NCI-H446 treated with DMSO at 0.1 percent for 48 hours (cell line): ENCODE data around the gene NSMF.
"Not testable (repeated sequence)": the region's sequence is repeated elsewhere in the genome, so short reads cannot be mapped to it uniquely, and the experiment has no call there.

Experiments used
- DNase-seq: peaks from one replicate; lab custom pipeline; 2025; lab: John Stamatoyannopoulos, UW

The NSMF gene

DNA sequence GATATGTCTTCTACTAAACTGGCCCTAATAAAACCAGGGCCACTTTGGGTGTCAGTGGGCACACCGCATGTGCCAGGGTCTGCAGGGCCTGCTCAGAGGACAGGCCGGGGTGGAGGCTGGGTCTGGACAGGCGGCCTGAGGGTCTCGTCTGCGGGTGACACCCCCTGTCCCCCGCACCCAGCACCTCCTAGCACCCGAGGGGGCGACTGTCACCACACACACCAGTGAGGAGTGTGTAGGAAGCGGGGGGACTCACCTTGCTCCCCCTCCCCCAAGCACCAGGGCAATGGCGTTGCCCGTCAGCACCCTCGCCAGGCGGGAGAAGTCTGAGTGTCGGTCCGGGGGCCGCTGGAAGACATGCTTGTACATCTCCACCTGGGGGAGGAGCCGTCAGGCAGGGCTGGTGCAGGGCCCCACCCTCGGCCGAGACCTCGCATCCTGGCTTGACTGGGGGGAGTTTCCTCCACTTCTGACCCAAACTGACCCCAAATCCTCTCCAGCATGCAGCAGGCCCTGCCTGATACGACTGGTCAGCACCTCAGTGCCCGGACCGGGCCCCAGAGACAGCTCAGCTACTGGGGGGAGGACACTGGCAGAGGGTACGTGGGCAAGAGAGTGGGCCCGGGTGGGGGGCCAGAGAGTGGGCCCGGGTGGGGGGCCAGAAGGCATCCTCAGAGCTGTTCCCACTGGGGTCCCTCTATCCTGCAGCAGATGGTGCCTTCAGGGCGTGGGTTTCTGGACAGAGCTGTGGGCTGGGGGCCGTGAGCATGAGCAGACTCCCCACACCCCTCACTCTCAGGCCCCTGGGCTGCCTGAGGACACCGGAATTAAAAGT lies 18.9 kb upstream of the NSMF start:
- DNase-seq = no peak

DNA sequence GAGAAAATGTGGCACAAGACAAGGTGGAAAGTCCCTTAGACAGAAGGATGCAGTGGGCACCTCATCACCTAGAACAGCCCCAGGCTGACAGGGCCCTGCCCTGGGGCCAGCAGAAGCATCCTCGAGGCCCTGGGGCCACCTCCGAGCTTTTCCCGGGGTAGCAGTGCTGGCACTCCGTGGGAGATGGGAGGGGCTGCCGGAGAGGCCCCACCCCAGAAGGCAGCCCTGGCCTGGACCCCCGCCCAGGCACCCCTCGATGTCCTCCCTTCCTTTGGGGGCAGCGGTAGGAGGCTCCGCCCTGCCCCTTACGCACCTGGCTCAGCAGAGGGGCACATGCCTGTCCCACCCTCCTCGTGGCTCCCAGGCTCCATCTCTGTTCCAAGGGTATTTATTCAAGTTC lies 17.7 kb upstream of the NSMF start:
- no peak for DNase-seq

DNA sequence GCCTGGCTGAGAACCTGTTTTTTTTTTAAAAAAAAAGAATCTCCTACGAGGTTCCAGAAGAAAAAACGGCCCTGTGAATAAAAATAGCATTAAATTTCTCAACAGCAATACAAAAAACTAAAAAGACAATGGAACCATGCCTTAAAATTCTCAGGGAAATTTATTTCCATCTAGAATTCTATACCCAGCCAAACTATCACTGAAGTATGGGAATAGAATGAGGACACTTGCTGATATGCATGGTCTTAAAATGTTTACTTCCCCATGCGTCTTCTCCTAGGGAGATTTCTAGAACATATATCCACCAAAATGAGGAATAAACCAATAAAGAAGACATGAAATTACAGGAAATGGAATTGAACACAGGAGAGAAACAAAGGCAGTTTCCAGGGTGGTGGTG lies 16.5 kb upstream of the NSMF start:
- no peak for DNase-seq

DNA sequence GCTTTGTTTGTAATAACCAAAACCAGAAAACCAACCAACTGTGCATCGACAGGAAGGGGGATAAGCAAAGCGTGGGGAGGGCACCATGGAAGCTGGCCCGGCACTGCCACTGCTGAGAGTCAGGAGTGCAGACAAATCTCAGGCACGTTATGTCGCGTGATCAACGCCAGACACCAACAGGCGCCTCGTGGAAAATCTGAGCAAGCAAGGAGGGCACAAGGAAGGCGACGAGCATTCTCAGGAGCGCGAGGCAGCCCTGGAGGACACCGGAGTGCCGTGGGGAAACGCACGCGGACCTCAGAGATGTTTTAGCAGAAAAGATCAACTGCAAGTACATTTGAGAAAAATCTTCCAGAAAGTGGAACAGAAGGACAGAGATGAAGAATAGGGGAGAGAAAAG lies 15.1 kb upstream of the NSMF start:
- DNase-seq = no peak

DNA sequence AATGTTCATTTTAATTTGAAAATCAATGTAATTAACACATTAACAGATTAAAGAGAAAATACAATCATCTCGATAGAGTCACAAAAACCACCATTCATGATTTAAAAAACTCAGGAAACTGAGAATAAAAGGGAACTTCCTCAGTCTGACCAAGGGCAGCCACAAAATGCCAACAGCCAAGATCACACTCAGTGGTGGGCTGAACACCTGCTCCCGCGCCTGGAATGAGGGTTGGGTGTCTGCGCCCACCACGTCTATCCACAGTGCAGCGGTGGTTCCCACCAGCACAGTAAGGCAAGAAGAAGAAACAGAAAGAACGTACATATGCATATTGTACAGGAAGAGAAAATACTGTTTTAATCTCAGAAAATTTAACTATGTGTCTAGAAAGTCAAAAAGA lies 11.7 kb upstream of the NSMF start:
- DNase-seq = no peak

DNA sequence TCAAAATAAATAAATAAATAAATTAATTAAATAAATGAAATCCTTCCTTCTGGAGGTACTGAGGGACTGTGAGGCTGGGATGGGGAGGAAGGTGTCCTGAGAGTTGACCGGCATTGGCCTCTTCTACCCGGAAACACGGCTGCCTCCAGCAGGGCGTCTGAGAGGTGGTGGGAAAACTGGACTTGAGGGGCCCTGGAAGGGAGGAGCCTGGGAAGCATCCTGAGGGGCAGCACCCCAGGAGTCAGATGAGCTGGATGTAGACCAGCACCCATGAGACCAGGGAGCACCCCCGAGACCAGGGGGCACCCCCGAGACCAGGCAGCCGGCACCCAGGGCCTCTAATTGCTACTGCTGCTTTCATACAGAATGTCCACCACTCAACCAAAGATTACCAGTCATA lies 8.8 kb upstream of the NSMF start:
- DNase-seq = no peak

DNA sequence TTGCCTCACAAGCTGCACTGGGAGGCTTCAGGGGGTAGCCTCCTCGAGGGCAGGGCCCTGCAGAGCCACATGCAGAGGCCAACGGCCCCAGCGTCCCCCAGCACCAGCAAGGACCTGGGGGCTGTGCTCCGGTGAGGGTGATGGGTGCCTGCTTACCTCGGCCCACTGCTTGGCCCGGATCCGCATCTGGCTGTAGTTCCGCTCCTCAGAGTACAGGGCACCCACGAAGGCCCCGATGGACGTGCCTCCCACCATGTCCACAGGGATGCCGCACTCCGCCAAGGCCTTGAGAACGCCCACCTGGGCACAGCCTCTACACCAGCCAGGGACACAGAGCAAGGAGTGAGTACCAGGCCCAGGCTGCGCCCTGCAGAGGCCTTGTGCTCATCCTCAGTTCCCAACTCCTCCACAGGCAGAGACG lies 8.0 kb upstream of the NSMF start:
- no peak for DNase-seq

DNA sequence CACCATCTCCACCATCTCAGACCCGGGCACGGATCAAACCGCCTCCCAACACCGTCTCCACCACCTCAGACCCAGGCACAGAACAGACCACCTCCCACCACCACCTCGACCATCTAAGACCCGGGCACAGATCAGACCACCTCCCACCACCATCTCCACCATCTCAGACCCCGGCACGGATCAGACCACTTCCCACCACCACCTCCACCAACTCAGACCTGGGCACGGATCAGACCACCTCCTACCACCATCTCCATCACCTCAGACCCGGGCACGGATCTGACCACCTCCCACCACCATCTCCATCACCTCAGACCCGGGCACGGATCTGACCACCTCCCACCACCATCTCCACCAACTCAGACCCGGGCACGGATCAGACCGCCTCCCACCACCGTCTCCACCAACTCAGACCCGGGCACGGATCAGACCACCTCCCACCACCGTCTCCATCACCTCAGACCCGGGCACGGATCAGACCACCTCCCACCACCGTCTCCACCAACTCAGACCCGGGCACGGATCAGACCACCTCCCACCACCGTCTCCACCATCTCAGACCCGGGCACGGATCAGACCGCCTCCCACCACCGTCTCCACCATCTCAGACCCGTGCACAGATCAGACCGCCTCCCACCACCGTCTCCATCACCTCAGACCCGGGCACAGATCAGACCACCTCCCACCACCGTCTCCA lies 7.4 kb upstream of the NSMF start:
- DNase-seq = not testable (repeated sequence)

DNA sequence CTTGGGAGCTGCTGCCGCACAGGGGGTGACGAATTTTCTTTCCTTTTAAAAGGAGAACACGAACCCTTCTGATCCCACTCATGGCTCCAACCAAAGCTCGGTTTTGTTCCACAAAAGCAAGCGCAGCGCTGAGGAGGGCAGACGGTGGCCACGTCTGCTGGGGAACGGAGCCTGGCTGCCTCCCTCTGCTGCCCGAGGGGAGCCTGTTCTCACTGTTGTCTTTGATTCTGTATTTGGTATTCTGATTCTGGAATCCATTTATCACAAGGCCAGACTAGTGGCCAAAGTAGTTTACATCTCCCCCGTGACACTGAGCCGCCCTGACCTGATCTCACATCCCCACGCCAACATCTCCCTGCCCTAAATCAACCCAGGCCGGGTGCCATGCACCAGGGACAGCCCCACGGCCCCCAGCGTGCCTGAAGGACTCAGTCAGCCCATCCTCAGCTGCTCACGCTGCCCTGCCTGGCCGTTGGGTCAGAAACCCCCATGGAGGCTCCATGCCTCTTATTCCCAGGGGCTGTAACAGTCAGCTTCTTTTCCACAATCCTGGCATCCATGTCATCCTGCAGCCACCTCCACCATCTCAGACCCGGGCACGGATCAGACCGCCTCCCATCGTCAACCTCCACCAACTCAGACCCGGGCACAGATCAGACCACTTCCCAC lies 6.7 kb upstream of the NSMF start:
- DNase-seq = no peak

DNA sequence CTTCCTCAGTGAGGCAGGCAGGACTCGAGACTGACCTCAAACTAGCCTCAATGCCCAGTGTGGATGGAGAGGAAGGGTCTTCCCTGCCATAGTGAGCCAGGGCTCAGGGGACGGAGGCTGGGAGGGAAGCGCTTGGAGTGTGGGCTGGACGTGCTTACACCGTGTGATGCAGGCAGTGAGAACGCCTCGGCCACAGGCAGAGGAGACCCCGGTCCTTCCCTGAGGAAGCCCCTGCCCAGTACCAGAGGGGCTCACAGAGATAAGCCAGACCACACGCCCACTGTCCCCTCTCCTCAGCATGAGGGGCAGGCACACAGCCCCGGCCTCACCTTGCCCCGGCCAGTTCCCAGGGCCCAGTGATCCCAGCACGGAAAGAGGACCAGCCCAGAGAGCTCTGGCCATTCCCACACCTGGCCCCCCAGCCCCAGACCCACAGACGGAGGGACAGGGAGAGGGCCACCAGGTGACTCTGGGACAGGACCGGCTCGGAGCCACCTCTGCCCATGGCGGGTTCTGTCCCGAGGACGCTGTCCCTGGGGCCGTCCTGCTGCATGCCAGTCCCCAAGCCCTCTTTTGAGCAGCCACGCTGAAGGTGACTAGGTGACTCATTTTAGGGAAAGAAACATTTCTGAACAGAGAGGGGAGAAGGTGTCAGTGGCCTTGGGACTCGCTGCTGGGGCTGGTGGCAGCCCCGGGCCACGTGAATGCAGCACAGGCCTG lies 6.0 kb upstream of the NSMF start:
- no peak for DNase-seq

DNA sequence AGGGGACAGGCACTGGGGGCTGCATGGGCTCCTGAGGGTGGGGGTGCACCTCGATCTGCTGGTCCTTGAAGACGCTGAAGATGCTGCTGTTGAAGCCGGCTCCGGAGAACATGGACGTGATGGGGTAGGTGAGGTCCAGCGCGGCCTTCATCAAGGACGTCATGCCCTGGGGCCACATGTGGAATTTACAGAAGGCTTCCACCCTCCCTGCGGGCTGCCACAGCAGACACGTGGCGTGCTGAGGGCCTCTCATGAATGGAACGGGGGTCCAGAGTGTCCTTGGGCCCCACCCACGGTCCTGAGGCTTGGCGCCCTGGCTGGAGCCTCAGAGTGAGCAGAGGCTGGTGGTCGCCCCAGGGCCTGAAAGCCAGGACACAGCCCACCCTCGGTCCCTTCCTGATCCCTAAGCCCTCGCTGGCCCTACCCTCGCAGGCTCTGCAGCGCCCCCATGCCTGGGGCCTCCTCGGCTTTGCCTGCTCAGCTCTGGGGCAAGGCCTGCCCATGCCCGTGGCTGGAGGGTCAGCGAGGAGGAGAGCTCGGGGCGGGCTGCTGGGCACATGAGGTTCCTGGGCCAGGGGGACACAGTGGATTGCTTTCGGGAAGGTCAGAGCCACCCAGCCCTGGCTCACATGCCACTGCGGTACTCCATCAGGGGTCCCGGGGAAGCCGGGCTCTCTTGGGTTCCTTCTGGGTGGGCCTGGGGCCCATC lies 5.3 kb upstream of the NSMF start:
- DNase-seq = no peak

DNA sequence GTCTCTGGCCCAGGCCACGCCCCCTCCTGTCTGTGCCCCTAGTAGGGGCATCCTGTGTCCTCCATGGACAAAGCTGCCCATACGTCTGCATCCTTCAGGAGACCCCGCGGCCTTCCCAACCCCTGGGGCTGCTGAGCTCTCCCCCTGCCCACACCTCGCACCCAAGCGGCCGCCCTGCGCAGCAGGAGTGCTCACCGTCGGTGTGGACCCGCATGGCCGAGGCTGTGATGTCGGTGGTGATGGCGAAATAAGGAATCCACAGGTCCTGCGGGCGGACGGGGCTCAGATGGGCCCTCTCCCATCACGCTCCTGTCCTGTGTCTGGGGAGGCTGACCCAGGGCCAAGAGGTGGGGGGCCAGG lies 4.8 kb upstream of the NSMF start:
- DNase-seq = no peak

DNA sequence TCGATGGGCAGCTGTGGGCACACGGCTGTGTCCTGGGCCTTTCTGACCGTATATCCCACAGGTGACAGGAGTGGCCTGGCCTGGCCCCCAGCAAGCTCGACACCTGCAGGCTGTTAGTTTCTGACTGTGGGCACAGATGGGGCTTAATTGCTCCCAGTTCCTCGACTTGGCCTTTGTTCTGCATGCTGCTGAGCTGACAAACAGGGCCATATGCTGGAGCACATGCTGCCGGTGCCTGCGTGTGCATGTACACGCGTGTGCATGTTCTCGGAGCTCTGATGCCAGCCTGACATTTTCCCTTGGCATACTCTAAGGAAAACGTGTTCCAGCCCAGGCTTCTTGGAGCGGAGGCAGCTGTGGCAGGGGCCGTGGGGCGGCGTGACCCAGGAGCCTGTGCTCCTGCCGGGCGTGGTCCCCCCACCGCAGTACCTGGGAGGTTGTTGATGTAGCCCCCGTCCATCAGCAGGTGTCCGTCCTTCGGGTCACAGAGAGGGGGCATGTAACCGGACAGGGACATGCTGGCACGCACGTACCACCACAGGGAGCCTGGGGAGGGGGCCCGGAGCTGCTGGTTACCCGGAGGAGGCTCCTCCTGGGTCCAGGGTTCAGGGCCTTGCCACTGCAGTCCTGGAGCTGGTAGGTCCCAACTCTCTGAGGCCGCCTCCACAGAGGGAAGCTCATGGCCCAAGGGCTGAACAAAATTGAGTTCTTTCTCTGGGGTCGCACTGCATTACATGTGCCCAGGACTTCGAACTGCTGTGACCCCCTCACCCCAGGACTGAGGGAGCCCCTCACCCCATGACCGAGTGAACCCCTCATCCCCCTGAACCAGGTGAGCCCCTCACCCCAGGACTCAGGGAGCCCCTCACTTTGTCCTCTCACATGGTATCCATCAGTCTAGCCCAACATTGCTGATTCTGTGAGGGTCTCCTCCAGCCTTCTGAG lies 4.1 kb upstream of the NSMF start:
- DNase-seq = no peak

DNA sequence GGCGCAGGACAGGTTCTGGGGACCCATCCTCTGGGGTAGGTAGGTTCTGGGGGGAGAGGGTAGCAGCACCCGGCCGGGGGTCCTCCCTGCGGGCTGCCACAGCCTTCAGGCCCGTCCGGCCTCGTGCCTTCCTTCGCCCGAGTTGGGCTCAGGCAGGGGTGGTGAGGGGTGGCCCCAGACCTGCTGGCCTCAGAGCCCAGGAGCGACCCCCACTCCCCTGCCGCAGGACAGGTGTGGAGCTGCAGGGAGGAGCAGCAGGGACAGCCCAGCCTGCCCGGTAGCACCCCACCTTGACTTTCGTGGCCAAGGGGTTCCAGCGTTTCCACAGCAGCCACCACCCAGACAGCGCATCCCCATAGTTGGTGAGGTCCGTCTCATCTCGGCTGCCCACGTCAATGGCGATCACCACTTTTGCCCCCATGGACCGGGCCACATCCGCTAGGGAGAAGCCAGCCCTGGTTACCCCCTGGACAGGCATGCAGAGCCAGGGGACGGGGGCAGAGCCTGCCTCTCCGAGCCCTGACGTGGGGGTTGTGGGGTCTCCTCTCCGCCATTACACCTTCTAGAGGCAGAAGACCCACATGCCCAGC lies 3.4 kb upstream of the NSMF start:
- no peak for DNase-seq

DNA sequence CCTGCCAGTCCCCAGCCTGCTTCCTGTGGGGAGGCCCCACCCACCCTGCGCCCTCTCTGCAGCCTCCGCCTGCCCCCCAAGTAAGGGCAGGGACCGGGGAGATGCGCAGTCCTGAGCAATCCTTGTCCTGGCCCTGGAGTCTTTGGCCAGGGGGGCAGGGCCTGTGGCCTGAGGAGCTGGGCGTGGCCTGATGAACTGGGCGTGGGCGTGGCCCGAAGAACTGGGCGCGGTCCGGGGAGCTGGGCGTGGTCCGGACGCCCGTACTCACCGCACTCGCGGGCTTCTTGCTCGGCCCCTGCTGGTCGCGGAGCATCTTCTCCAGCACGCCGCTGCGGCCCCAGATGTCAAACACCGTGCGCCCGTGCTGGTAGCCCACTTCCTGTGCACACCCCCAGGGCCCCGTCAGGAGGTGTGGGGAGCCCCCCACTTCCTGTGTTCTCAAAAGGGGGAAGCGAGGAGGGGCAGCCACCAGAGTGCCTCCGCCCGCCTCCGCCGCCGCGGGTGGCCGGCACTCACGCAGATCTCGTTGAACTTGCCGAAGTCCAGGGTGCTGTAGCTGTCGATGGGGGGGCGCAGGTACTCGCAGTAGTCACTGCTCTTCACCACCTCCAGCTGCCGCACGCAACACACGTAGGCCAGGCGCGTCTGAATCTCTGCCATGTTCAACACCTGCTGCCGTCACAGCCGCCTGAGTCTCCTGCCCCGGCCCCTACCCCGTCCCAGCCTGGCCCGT lies 2.7 kb upstream of the NSMF start:
- no peak for DNase-seq

DNA sequence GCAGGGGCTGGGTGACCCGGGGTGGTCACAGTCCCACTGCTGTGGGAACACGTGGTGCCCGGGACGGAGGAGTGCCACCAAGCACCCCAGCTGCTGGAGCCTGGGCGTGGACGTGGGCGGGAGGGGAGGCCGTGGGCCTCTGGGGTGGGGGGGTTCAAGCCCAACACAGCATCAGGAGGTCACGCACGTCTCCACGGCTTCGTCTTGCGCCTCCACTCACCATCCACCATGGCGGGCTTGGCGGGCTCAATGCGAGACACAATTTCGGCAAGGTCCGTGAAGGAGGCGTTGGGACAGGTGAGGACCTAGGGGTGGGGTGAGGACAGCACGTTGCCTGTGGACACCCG lies 2.2 kb upstream of the NSMF start:
- no peak for DNase-seq

DNA sequence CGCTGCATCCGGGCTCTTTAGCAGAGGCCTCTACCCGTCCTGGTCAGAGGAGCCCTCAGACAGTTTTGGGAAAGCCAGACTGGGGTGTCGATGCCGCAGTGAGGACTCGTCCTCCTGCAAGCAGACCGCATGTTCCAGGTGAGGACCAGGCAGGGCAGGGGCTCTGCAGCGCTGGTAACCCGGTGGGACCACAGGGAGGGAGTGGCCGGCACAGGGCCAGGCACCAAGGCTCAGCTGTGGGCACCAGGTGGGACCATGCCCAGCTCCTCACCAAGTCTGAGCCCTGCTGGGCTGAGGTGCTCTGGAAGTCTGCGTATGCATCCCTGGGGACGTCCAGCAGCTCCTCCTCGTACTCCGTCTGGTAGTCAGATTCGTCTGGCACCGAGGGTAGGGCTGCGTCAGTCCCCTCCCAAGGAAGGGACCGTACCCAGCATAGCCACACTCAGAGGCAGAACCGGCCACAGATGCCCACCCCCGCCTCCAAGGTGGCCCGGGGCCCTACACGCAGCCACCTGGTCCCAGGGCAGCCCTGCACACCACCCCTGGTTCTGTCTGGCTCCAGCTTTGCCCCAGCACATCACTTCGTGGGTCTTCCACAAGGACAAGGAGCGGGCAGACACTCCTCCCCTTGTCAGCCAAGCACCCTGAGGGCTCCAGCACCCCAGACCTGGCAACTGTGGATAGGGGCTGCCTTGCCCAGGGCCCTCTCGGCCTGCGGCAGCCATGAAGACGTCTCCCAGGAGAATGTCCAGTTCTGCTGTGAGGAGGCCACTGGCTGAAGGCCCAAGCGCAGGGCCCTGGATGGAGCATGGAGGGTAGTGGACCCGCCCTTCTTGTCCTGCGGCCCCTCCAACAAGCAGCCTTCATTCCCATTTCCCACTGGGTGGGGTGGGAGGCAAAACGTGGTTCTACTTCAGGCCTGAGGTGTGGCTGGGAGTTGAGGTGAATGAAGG lies 1.5 kb upstream of the NSMF start:
- no peak for DNase-seq

DNA sequence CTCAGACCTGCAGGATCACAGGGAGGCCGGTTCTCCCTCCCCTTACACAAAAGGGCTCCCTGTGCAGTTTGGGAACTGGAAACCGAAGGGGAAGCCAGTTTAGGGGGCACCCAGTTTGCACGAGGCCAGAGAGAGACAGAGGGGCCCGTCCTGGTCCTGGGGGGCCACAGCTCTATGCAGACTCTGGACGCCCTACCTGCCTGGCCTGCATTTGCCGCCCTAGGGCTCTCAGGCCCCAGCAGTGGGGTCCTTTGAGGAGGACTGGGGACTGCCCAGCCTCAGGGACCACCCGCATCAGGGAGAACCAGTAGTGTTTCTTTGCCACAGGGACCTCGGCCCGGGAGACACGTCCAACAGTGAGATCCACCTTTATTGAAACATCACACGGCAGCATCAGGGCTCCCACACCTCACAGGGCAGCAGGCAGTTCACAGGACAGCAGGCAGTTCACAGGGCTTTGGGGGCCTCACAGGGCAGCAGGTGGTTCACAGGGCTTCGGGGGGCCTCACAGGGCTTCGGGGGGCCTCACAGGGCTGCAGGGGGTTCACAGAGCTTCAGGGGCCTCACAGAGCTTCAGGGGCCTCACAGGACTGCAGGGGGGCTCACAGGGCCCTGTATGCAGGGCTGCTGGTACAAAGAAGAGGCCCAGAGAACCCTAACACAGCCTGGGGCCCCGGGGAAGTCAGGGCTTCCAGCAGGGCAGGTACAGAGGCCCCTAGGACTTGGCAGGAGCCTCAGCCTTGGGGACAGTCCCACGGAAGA lies 648 bp upstream of the NSMF start:
- no peak for DNase-seq
